Measurements from ENCODE around the gene ARL5B.
A peak's percentile ranks its signal among the peaks of the same experiment; 100 is the strongest.
"Not testable (repeated sequence)": the region's sequence is repeated elsewhere in the genome, so short reads cannot be mapped to it uniquely, and the experiment has no call there.

ARL5B gene, protein sequence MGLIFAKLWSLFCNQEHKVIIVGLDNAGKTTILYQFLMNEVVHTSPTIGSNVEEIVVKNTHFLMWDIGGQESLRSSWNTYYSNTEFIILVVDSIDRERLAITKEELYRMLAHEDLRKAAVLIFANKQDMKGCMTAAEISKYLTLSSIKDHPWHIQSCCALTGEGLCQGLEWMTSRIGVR

DNA sequence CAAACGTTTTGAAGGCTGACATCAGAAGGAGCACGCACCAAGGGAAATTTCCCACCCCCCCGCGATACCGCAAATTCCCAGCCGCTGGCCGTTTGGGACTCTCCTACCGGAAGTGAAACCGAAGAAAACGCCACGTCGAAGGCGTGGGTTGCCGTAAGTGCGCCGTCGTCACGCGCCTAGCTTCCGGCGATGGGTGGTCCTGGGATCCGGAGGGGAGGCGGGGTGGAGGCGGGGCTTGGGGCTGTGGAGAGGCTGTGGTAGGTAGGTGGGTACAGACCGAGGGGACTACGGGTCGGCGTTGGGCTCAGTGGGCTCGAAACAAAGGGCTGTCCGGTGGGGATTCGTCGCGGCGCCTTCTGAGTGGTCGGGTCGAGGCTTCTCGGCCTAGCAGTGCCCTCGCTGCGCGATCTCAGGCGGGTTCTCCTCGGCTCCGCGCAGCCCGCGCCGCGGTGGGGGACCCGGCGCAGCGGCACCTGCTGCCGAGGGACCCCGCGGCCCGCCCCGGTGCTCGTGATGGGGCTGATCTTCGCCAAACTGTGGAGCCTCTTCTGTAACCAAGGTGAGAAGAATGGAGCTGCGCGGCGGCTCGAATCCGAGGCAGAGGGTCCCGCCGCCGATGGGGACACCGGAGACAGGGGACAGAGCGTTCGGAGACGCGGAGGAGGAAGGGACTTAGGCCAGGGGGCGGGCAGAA, at the start of gene ARL5B:
ARL5B (plus strand) TSS at position 307 of the 694 bp plus-strand sequence; CDS start at position 514, 207 bp downstream.
- peak; percentile 80 for DNase-seq

DNA sequence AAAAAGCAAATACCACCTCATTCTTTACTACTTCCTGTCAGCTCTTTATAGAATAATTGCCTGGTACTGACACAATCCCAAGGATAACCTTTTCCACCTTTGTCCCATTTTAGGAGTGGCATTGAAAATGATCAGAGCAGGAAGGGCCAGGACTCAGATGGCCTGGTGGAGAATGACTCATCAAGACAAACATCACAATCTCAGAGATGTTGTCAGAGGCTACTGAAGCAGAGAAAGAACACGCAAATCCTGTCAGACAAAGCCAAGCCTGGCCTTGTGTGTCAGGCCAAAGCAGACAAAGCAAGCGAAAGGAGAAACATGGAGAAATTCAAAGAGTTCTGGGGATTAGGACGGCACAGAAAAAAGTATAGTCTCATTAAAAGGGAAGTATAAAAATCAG, 48.7 kb upstream of the ARL5B start:
- DNase-seq, result peak; percentile 86

DNA sequence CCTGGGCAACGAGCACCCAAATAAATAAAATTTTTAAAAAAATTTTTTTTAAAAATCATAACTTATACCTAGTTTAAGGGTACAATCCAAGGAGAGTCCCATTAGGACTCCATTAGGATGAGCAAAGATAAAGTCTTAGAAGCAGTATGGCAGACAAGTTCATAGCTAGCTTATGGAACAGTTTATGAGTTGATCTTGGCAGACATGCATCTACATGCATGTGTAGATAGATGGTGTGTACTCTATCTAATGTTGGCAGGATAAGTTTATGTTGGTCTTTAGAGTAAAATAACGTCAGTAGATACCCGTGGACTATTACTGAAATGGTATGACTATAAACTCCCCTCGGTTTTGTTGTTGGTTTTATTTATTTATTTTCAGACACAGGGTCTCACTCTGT, 48.1 kb upstream of the ARL5B start:
- no peak for DNase-seq

DNA sequence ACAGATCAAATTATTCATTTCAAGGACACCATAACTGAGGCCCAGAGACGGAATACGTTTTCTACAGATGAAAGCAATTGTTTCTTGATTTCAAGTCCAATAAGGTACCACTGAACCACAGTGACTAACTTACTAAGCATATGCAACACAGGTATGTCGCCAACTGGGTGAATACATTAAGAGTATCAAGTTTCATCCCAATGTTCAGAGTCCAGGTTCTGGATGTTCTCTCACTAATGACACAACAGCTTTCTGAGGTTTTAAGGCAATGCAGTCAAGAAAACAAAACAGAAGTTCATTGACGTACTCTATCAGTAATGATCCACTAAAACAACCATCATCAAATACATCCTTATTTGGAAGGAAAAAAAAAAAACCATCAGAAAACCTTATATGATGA, 43.6 kb upstream of the ARL5B start:
- no peak for DNase-seq

DNA sequence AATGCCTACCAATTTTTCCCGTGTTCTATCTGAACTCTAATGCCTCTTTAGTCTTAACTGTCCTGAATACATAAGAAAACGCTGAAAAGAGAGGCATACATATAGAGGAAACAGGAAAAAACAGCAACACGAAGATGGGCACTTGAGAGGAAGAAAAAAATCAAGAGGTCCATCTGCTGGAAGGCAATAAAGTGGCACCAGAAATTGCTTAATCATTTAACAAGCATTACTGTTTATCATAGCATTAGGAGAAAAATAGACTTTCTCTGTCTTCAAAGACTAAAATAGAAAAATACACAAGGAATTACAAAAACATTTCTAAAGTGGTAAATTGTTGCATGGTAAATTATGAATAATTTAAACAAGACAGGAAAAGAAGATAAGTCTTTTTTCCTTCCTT, 42.9 kb upstream of the ARL5B start:
- DNase-seq, result no peak

DNA sequence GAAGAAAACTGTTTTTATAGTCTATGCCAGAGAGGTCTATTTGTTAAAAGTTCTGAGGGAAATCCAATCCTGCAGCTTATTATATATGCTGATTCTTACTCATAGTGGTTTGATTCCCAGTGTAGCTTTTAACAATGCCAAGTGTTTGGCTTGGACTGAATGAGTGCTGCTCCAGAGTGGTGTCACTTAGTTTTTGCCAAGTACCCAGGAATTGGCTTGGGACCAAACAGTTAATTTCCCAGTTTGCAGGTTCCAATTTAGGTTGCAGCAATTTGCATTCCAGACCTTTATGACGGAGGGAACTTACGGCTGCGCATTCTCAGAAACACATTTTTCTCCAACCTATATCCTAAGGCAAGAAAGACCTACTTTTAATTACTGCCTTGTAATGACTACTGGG, 40.2 kb upstream of the ARL5B start:
- DNase-seq, result peak; percentile 37

DNA sequence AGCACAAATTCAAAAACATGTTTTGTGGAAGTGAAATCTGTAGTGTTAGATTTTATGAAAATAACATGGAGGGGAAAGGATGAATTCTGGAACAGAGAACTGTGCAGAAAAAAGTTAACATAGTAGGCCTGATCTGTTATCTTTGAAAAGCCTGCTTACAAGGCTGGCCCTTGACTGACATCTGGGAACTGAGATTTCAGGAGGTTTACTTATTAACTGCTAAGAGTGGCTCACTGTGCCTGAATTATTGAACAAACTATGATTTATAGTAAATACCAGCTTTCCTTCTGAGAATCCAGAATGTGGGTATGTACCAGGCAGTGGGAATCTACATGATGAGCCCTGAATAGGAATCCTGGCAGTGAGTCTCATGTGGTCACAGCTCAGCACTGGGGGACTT, 38.4 kb upstream of the ARL5B start:
- DNase-seq, result no peak

DNA sequence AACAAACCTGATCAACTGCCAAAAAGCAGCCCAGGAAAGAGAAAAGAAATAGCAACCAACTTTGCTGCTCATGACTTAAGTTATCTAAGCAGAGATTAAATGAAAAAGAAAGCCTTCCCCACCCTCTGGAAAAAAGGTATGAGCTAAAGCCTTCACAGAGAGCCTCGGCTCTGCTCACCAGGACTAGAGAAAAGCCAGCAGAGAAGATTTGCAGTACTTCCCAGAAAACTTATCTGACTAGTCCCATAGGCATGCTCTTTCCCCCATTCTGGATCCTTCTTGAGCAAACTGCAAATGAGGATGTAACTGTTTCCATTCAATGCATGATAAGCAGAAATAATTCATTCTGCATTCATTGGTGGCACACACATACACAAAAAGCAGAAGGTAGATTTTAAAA, 35.6 kb upstream of the ARL5B start:
- DNase-seq, result not testable (repeated sequence)

DNA sequence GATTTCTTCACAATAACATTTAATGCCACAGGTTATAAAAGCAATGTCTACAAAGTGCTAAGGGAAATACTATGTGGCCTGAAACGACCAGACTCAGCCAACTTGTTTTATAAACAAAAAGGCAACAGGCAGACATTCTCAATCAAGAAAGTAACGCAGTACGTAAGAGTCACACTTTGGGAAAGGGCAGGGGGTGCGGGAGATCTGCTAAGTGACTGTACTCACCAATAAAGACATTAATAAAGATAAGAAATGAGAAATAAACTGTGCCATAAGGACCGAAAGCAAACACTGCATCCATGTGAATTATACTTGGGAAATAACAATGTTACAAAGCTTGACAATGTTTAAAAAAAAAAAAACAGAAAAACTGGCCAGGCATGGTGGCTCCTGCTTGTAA, 33.3 kb upstream of the ARL5B start:
- no peak for DNase-seq

DNA sequence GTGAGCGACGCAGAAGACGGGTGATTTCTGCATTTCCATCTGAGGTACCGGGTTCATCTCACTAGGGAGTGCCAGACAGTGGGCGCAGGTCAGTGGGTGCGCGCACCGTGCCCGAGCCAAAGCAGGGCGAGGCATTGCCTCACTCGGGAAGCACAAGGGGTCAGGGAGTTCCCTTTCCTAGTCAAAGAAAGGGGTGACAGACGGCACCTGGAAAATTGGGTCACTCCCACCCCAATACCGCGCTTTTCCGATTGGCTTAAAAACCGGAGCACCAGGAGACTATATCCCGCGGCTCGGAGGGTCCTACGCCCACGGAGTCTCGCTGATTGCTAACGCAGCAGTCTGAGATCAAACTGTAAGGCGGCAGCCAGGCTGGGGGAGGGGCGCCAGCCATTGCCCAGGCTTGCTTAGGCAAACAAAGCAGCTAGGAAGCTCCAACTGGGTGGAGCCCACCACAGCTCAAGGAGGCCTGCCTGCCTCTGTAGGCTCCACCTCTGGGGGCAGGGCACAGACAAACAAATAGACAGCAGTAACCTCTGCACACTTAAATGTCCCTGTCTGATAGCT, 31.7 kb upstream of the ARL5B start:
- DNase-seq, result peak; percentile 51

DNA sequence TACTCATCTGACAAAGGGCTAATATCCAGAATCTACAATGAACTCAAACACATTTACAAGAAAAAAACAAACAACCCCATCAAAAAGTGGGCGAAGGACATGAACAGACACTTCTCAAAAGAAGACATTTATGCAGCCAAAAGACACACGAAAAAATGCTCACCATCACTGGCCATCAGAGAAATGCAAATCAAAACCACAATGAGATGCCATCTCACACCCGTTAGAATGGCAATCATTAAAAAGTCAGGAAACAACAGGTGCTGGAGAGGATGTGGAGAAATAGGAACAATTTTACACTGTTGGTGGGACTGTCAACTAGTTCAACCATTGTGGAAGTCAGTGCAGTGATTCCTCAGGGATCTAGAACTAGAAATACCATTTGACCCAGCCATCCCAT, 26.7 kb upstream of the ARL5B start:
- not testable (repeated sequence) for DNase-seq

DNA sequence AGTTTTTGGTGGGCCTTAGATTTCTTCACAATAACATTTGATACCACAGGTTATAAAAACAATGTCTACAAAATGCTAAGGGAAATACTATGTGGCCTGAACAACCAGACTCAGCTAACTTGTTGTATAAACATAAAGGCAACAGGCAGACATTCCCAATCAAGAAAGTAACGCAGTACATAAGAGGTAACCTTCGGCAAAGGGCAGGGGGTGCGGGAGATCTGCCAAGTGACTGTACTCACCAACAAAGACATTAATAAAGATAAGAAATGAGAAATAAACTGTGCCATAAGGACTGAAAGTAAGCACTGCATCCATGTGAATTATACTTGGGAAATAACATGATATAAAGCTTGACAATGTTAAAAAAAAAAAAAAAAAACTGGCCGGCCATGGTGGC, 23.2 kb upstream of the ARL5B start:
- DNase-seq, result no peak

DNA sequence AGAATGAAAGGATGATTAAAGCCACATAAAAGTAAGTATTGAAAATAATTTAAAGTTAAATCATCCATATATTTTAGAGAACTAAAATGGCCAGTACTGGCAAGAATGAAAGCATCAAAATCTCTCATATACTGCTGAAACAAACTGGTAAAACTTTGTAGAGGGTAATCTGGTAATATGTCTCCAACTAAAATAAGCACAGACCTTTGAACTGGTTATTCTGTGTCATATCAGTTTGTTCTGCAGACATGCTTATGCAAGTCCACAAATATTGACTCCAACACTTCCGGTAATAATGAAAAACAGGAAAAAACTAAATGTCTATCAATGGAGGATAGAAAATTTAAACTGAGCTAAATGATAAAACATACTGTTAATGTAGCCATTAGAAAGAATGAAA, 21.8 kb upstream of the ARL5B start:
- DNase-seq, result not testable (repeated sequence)

DNA sequence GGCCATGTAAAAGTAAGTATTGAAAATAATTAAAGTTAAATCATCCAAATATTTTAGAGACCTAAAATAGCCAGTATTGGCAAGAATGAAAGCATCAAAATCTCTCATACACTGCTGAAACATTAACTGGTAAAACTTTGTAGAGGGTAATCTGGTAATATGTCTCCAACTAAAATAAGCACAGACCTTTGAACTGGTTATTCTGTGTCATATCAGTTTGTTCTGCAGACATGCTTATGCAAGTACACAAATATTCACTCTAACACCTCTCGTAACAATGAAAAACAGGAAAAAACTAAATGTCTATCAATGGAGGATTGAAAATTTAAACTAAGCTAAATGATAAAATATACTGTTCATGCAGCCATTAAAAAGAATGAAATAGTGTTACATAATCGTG, 19.5 kb upstream of the ARL5B start:
- not testable (repeated sequence) for DNase-seq

DNA sequence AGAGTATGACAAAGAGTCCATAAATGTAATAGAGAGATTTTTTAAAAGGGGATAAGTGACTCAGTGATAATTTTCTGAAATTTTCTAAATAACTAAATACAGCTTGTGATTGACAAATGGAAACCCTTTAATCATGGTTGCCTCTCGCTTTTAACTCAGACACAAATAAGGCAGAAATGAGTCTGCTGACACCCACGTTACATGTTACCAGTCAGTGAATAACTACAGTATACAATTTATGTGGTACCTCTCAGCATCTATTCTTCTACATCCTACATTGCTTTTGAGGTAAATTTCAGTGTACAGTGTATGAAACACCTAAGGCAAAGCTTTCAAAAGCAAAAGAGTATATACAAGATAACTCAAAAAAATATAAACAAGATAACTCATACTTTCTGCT, 12.1 kb upstream of the ARL5B start:
- DNase-seq, result no peak

DNA sequence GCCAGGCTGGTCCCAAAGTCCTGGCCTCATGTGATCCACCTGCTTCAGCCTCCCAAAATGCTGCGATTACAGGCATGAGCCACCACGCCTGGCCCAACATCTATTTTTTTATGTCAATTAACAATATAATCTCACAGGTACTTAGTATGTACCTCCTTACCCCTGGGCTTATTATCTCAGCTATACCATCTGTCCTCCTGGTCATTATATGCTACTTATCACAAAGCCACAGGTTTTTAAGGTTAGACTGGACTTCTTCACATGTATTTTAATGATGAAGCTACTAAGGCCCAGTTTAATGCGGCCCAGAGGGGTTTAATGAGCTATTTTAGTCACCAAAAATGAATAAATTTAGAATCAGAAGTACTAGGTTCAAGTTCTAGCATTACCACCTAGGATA, 11.3 kb upstream of the ARL5B start:
- DNase-seq, result no peak

DNA sequence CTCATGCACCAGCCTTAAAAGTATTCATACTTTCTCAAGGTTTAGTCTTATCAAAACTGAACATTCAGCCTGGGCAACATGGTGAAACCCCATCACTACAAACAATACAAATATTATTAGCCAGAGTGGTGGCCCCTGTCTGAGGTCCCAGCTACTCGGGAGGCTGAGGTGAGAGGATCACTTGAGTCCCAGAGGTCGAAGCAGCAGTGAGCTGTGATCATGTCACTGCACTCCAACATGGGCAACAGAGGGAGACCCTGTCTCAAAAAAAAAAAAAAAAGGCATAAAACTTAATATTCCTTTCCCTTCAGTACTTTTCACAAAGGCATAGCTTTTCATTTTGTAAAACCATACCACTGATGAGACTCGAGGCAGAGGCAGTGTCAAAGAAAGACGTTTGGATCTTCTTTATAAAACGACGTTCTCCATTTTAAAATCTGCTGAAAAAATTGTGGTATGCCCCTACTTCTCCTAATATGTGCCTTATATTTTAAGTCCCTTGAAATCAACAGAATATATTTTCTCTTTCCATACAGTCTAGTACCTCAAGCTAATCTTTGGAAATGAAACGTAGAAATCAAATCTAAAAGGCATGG, 9.8 kb upstream of the ARL5B start:
- no peak for DNase-seq

DNA sequence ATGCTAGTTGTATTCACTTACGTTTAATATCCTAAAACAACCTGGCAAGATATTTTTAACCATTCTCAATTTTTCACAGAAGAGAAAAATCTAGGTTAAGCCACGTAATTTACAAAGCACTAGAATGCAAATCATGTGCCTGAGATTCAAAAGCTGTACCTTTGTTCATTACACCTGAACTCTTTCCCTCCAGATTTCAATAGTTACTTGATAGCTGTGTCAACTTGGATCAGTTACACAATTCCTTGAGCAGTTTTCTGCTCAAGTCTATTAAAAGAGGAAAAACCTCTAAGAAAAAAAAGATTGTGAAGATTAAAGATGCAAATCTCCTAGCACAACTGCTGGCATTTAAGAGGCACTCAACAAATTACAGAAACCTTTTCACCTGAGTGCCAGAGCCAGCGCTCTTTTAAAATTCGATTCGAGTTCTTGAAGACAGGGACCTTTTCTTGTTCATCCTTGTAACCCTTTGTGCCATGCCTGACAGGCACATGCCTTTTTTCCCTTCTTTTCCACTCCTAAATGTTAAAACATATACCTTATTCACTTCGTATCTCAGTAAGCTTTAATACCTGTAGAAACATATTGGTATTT, 8.7 kb upstream of the ARL5B start:
- DNase-seq, result no peak

DNA sequence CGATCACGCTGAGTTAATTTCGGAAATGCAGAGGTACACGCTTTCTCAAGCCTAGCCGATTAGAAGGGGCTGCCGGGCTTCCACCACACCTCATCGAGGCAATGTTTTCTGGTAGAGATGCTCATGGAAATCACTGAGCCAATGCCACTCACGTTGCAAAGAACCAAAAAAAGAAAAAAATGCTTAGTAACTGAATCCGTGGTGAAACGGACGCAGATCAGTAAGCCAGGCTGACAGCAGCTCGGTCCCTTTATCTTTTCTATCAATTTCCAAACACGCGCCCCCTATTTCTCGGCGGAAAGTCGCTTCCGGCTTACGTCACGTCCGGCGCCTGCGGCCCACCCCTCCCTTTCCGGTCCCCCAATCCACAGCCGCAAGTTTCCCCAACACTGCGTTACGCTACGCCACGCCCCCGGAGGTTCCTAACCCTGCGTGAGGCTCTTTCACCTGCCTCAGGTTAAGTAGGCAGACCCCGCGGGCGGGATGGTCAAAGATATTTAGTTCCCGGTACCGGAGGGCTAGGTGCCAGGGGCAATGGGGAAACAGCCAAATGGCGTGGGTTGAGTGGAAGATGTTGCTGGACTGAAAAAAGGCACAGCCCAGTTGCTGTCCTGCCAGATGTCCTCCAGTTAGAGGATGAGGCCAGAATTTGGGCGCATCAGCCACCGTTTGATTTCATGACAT, 7.8 kb upstream of the ARL5B start, which contains the start of gene NSUN6:
NSUN6 (minus strand) TSS at position 264 of the 684 bp plus-strand sequence. CDS start 384 bp downstream, outside the sequence.
- peak; percentile 48 for DNase-seq

DNA sequence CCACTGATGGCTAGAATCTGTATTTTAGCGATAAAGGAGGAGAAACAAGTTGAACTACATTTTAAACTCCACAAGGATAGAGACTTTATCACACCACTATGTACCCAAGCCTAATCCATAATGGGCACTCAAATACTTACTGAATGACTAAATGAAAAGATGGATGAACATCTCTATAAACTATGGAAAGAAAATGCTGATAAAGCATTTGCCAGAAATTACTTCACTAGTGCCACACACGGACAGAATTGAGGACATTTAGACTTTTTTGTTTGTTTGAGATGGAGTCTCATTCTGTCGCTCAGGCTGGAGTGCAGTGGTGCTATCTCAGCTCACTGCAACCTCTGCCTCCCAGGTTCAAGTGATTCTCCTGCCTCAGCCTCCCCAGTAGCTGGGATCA, 6.1 kb upstream of the ARL5B start:
- no peak for DNase-seq

DNA sequence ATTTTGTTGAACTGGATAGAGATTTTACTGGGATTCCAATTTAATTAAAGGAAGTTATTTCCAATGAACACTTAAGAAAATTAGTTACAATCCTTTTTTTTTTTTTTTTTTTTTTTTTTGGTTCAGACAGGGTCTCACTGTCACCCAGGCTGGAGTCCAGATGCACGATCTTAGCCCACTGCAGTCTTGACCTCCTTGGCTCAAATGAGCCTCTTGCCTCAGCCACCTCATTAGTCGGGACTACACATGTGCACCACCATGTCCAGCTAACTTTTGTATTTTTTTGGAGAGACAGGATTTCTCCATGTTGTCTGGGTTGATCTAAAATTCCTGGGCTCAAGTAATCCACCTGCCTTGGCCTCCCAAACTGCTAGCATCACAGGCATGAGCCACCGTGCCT, 2.5 kb upstream of the ARL5B start:
- DNase-seq, result no peak

DNA sequence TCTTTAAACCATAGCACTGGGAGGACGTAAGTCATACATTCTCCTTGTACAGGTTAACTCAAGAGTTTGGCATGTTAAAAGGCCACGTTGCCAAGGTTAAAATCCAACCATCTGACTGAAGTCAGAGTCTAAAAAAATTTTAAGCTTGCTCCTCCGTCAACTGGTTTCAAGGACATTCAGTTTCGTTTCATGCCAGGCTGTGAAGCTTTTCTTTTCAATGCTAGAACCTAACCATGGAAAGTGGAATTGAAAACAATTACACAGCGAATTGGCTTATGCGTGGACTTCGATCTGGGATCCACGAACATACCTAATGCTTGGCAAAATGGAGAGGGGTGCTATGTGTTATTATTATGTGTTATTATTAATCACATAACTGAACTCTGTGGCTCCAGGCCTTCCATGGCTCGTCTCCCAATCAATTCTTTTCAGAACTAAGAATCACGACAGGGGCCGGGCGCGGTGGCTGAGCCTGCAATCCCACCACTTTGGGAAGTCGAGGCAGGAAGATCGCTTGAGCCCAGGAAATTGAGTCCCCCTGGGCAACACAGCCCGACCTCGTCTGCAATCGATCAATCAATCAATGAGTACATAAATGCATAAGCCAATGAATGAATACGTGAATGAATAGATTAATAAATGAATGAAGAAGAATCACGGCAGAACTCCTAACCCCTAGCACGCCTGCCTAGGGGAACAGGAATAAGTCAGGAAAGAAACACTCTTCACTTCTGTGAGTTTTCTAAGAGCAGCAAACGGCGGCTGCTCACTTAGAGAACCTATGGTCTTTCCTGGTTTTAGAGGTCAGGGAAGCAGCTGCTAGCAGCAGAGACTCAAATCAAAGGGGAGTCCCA, 733 bp upstream of the ARL5B start:
- DNase-seq, result no peak

All from NCI-H2029 (cell line).